ENCODE data around the gene YWHAB. TPM values are rescaled to one million over a fixed set of nuclear protein-coding genes. Genes with fewer than 3 reads are reported as not detected.

YWHAB gene
- polyA plus RNA-seq, 1 of the 3 experiments (the other 2 are of a cell fraction), result 84.3 TPM

DNA sequence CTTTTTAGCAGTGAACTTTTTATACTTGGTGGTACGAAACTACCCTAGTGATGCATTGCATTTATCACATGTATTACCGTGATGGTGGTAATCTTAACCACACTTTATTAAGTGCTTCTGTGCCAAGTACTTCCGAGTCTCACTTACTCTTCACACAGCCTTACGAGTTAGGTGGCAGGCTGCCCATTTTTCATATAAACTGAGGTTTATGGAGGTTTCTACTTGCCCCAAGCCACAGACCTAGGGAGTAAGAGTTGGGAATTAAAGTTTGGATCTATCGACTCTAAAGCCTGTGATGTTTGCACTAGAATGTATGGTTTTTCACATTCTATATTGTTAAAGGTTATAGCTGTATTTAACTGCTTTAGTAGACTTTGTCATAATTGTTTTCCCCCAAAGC, 18.9 kb downstream of the YWHAB start:
- Histone ChIP-seq H3K27ac (ENCODE audit: low read depth in 2 of 2, low read length in 1 of 2) (no peak overlapping the region), H4K20me1 (ENCODE audit: insufficient read depth) (peaks cover 66% of the 10 kb centered on the region), H3K4me2 (no peak overlapping the region), H3K9me3 (no peaks in the 10 kb centered on the region), H3K9ac (no peak overlapping the region), H2AFZ (ENCODE audit: low read depth) (no peak overlapping the region), H3K9me2 (no peaks in the 10 kb centered on the region), H3K4me3 (ENCODE audit: low read depth in 2 of 2, low read length in 1 of 2) (no peak overlapping the region), H3K27me3 (ENCODE audit: insufficient read depth) (no peaks in the 10 kb centered on the region), H3K79me2 (ENCODE audit: insufficient read depth) (peaks cover 67% of the 10 kb centered on the region), H3K4me1 (ENCODE audit: control insufficient read depth in 1 of 2, insufficient read depth in 2 of 2, low read depth in 1 of 2, low read length in 1 of 2) (peaks cover 0 to 5% of the 10 kb centered on the region in 2 experiments; a peak in 1 of 4 replicates), H3F3A (replicated peaks; ENCODE audit: insufficient read depth) (peaks cover 42% of the 10 kb centered on the region), H3K36me3 (replicated peaks in 1 of 2; ENCODE audit: control insufficient read depth in 1 of 2, insufficient read depth in 2 of 2, low read length in 1 of 2) (peaks cover 69 to 84% of the 10 kb centered on the region in 2 experiments)
- CTCF ChIA-PET, result interaction anchor here (1.7 kb wide), 1 partner anchor 119 kb away, joined by 4 read pairs; no protein-coding TSS in a partner anchor
- TF ChIP-seq MXI1 (IDR thresholded peaks at IDR 0.05; ENCODE audit: low read depth, low read length) (no peak), TEAD4 (IDR thresholded peaks at IDR 0.05; ENCODE audit: borderline replicate concordance, insufficient read depth) (no peak), MEF2A (IDR thresholded peaks at IDR 0.05; ENCODE audit: borderline replicate concordance, low read depth) (no peak), SMC3 (IDR thresholded peaks at IDR 0.05; ENCODE audit: low read depth, low read length) (no peak), ELF1 (IDR thresholded peaks at IDR 0.05) (no peak), RXRA (IDR thresholded peaks at IDR 0.05; ENCODE audit: borderline replicate concordance, low read depth) (no peak)
- TF ChIP-seq, protein P1, sequence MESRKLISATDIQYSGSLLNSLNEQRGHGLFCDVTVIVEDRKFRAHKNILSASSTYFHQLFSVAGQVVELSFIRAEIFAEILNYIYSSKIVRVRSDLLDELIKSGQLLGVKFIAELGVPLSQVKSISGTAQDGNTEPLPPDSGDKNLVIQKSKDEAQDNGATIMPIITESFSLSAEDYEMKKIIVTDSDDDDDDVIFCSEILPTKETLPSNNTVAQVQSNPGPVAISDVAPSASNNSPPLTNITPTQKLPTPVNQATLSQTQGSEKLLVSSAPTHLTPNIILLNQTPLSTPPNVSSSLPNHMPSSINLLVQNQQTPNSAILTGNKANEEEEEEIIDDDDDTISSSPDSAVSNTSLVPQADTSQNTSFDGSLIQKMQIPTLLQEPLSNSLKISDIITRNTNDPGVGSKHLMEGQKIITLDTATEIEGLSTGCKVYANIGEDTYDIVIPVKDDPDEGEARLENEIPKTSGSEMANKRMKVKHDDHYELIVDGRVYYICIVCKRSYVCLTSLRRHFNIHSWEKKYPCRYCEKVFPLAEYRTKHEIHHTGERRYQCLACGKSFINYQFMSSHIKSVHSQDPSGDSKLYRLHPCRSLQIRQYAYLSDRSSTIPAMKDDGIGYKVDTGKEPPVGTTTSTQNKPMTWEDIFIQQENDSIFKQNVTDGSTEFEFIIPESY (IDR thresholded peaks at IDR 0.05; ENCODE audit: borderline replicate concordance, low read depth), result no peak
- TF ChIP-seq, protein P2, sequence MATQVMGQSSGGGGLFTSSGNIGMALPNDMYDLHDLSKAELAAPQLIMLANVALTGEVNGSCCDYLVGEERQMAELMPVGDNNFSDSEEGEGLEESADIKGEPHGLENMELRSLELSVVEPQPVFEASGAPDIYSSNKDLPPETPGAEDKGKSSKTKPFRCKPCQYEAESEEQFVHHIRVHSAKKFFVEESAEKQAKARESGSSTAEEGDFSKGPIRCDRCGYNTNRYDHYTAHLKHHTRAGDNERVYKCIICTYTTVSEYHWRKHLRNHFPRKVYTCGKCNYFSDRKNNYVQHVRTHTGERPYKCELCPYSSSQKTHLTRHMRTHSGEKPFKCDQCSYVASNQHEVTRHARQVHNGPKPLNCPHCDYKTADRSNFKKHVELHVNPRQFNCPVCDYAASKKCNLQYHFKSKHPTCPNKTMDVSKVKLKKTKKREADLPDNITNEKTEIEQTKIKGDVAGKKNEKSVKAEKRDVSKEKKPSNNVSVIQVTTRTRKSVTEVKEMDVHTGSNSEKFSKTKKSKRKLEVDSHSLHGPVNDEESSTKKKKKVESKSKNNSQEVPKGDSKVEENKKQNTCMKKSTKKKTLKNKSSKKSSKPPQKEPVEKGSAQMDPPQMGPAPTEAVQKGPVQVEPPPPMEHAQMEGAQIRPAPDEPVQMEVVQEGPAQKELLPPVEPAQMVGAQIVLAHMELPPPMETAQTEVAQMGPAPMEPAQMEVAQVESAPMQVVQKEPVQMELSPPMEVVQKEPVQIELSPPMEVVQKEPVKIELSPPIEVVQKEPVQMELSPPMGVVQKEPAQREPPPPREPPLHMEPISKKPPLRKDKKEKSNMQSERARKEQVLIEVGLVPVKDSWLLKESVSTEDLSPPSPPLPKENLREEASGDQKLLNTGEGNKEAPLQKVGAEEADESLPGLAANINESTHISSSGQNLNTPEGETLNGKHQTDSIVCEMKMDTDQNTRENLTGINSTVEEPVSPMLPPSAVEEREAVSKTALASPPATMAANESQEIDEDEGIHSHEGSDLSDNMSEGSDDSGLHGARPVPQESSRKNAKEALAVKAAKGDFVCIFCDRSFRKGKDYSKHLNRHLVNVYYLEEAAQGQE (IDR thresholded peaks at IDR 0.05; ENCODE audit: low read depth, low read length), result no peak
- TF ChIP-seq, protein P3, sequence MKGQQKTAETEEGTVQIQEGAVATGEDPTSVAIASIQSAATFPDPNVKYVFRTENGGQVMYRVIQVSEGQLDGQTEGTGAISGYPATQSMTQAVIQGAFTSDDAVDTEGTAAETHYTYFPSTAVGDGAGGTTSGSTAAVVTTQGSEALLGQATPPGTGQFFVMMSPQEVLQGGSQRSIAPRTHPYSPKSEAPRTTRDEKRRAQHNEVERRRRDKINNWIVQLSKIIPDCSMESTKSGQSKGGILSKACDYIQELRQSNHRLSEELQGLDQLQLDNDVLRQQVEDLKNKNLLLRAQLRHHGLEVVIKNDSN (IDR thresholded peaks at IDR 0.05; ENCODE audit: borderline replicate concordance, low read depth), result no peak
- POLR2A ChIA-PET, result no interaction called here
- WGBS (ENCODE audit: low lambda C conversion rate), result 90% methylated on average over 5 of the region's 5 CpGs
- DNase-seq, result no peak

All from SK-N-SH (cell line).